Measurements from ENCODE around the gene GHDC.

- TF ChIP-seq CTCF (IDR thresholded peaks at IDR 0.05) (no peak), POLR2A (IDR thresholded peaks at IDR 0.05) (no peak)
Observed at GRCh38 chr17:42179911-42180410, 14.3 kb downstream of the GHDC start.
